Naive thymus-derived CD8-positive, alpha-beta T cell (primary cell): ENCODE results near the gene SPEG. TPM values are rescaled to one million over a fixed set of nuclear protein-coding genes. Genes with fewer than 3 reads are reported as not detected.
A peak's percentile ranks its signal among the peaks of the same experiment; 100 is the strongest.

ENCODE experiments used
- ATAC-seq, 2 donors: fragments of 150-1000 bp; cut with Tn5 transposase in 1 of 2; sonication (Bioruptor Pico), chemical (Tn5 transposase) in 1 of 2; 1 replicate in 1 of 2; 2 replicates in 1 of 2; pipeline ENCODE4 v1.10.0; 2021; ENCODE audit warnings: mild to moderate bottlenecking in 2 of 2, moderate library complexity in 2 of 2
- POLR2A ChIA-PET: fragments of 350-600 bp; sonication (Branson Sonifier 250); formaldehyde crosslinking; loops from one replicate; lab custom pipeline; 2021; ENCODE audit warnings: antibody characterized with exemption; lab: Charles Lee
- DNase-seq, 10 donors: peaks; one replicate each; pipeline versions ENCODE4 v3.0.0 to v3.0.0-alpha.2; 2020 to 2022
- H3K27ac Mint-ChIP-seq, 10 donors: one replicate each; pipeline ENCODE4 v1.8.0; 2020 to 2022; ENCODE audit warnings: mild to moderate bottlenecking in 10 of 10, mixed read lengths in 10 of 10, moderate library complexity in 4 of 10, inconsistent platforms in 1 of 10
- H3K27me3 Mint-ChIP-seq, 5 donors: one replicate each; pipeline ENCODE4 v1.8.0; 2021 to 2022; ENCODE audit warnings: mixed read lengths in 5 of 5
- H3K36me3 Mint-ChIP-seq, 3 donors: one replicate each; pipeline ENCODE4 v1.8.0; 2020 to 2022; ENCODE audit warnings: mixed read lengths in 3 of 3, mild to moderate bottlenecking in 2 of 3, inconsistent platforms in 1 of 3
- H3K4me1 Mint-ChIP-seq, 4 donors: one replicate each; pipeline ENCODE4 v1.8.0; 2021 to 2022; ENCODE audit warnings: mixed read lengths in 4 of 4
- H3K4me3 Mint-ChIP-seq, 10 donors: one replicate each; pipeline ENCODE4 v1.8.0; 2020 to 2022; ENCODE audit warnings: mild to moderate bottlenecking in 10 of 10, mixed read lengths in 10 of 10, moderate library complexity in 6 of 10, inconsistent platforms in 1 of 10
- H3K9me3 Mint-ChIP-seq, 9 donors: one replicate each; pipeline ENCODE4 v1.8.0; 2020 to 2022; ENCODE audit warnings: mixed read lengths in 9 of 9, mild to moderate bottlenecking in 3 of 9, inconsistent platforms in 1 of 9, moderate library complexity in 1 of 9
- polyA plus RNA-seq, 3 donors: library from polyadenylated mRNA; unstranded; fragments of 300-500 nt; fragmentation: Illumina TruSeq; gene quantifications; one replicate each; pipeline ENCODE4 v1.2.3, GENCODE V29; 2021
- total RNA-seq, 8 experiments: library from RNA in 2 of 8; stranded (reverse) in 2 of 8; gene quantifications; one replicate each; pipeline ENCODE4 v1.2.3 and lab custom pipeline; 2021 to 2026

Gene SPEG
- total and polyA plus RNA-seq, 5 experiments from 2014 or later, result 1.6 to 22.5 (median 3.0) TPM

GRCh38 chr2:219396863-219397457 is 37.7 kb upstream of the SPEG start:
- DNase-seq (peak in 2 of 10 donors; percentile 22 to 29), ATAC-seq (peak; percentile 59 to 80)
- POLR2A ChIA-PET, result interaction anchor here (0.5 to 1.5 kb wide), 3 partner anchors 9 to 149 kb away, joined by 3 to 9 read pairs (median 3); partner anchors contain the start of gene DNPEP
- peak overlapping the region; percentile 35 to 92 (median 79) for H3K27ac Mint-ChIP-seq
- peaks cover 0 to 4% (median 0%) of the 10 kb centered on the region in 5 donors for H3K27me3 Mint-ChIP-seq
- H3K9me3 Mint-ChIP-seq, result no peaks in the 10 kb centered on the region
- peak overlapping the region in 8 of 10 donors; percentile 14 to 66 (median 48) for H3K4me3 Mint-ChIP-seq
- H3K36me3 Mint-ChIP-seq, result peaks cover 0 to 2% (median 0%) of the 10 kb centered on the region in 3 donors
- H3K4me1 Mint-ChIP-seq, result peaks cover 5 to 13% (median 10%) of the 10 kb centered on the region in 4 donors

GRCh38 chr2:219398721-219399363 is 35.8 kb upstream of the SPEG start:
- no peaks in the 10 kb centered on the region for H3K9me3 Mint-ChIP-seq
- H3K4me1 Mint-ChIP-seq, result peaks cover 5 to 24% (median 15%) of the 10 kb centered on the region in 4 donors
- DNase-seq (no peak), ATAC-seq (no peak)
- H3K4me3 Mint-ChIP-seq, result no peak overlapping the region
- POLR2A ChIA-PET, result interaction anchor here (0.5 kb wide), 1 partner anchor 732 kb away, joined by 4 read pairs; no protein-coding TSS in a partner anchor
- H3K27me3 Mint-ChIP-seq, result peaks cover 0 to 10% (median 1%) of the 10 kb centered on the region in 5 donors
- peaks cover 0 to 2% (median 0%) of the 10 kb centered on the region in 3 donors for H3K36me3 Mint-ChIP-seq
- peak overlapping the region in 1 of 10 donors; percentile 37 for H3K27ac Mint-ChIP-seq

- Mint-ChIP-seq H3K27me3 (peaks cover 0 to 10% (median 1%) of the 10 kb centered on the region in 5 donors), H3K9me3 (no peaks in the 10 kb centered on the region), H3K27ac (peak overlapping the region in 2 of 10 donors; percentile 58 to 72), H3K36me3 (no peaks in the 10 kb centered on the region), H3K4me1 (peaks cover 5 to 24% (median 15%) of the 10 kb centered on the region in 4 donors), H3K4me3 (no peak overlapping the region)
- ATAC-seq, result no peak
- POLR2A ChIA-PET, result no interaction called here
- no peak for DNase-seq
These were observed 34.7 kb upstream of the SPEG start for GRCh38 chr2:219399716-219400478.

- no peaks in the 10 kb centered on the region for H3K36me3 Mint-ChIP-seq
- H3K27me3 Mint-ChIP-seq, result peaks cover 0 to 10% (median 1%) of the 10 kb centered on the region in 5 donors
- DNase-seq (no peak), ATAC-seq (no peak)
- no peak overlapping the region for H3K4me3 Mint-ChIP-seq
- no peaks in the 10 kb centered on the region for H3K9me3 Mint-ChIP-seq
- POLR2A ChIA-PET, result no interaction called here
- H3K27ac Mint-ChIP-seq, result peak overlapping the region in 1 of 10 donors; percentile 72
- peaks cover 5 to 24% (median 15%) of the 10 kb centered on the region in 4 donors for H3K4me1 Mint-ChIP-seq
These were observed 34.1 kb upstream of the SPEG start for GRCh38 chr2:219400562-219400961.

GRCh38 chr2:219401606-219402005 is 33.0 kb upstream of the SPEG start:
- POLR2A ChIA-PET, result no interaction called here
- Mint-ChIP-seq H3K4me1 (peaks cover 5 to 24% (median 13%) of the 10 kb centered on the region in 4 donors), H3K9me3 (no peaks in the 10 kb centered on the region), H3K4me3 (no peak overlapping the region), H3K27me3 (peaks cover 0 to 10% (median 1%) of the 10 kb centered on the region in 5 donors), H3K27ac (no peak overlapping the region), H3K36me3 (no peaks in the 10 kb centered on the region)
- ATAC-seq, result no peak
- DNase-seq, result no peak

- POLR2A ChIA-PET, result no interaction called here
- Mint-ChIP-seq H3K27ac (no peak overlapping the region), H3K4me1 (peaks cover 0 to 13% (median 4%) of the 10 kb centered on the region in 4 donors), H3K9me3 (no peaks in the 10 kb centered on the region), H3K4me3 (no peak overlapping the region), H3K36me3 (no peaks in the 10 kb centered on the region), H3K27me3 (peaks cover 0 to 10% (median 4%) of the 10 kb centered on the region in 5 donors)
- peak; percentile 90 to 98 for ATAC-seq
- peak; percentile 31 to 81 (median 58) for DNase-seq
These were observed 31.8 kb upstream of the SPEG start for GRCh38 chr2:219402665-219403515.

- Mint-ChIP-seq H3K4me3 (no peak overlapping the region), H3K27me3 (peaks cover 0 to 10% (median 4%) of the 10 kb centered on the region in 5 donors), H3K9me3 (no peaks in the 10 kb centered on the region), H3K36me3 (no peaks in the 10 kb centered on the region), H3K27ac (no peak overlapping the region), H3K4me1 (peaks cover 0 to 13% (median 4%) of the 10 kb centered on the region in 4 donors)
- POLR2A ChIA-PET, result no interaction called here
- DNase-seq (no peak), ATAC-seq (no peak)
These were observed 30.8 kb upstream of the SPEG start for GRCh38 chr2:219403861-219404260.

GRCh38 chr2:219404291-219404910 is 30.2 kb upstream of the SPEG start:
- no peak for DNase-seq
- Mint-ChIP-seq H3K9me3 (peaks cover 0 to under 1% (median 0%) of the 10 kb centered on the region in 9 donors), H3K27me3 (peaks cover under 1 to 13% (median 4%) of the 10 kb centered on the region in 5 donors), H3K36me3 (no peaks in the 10 kb centered on the region), H3K27ac (no peak overlapping the region), H3K4me3 (no peak overlapping the region), H3K4me1 (peaks cover 0 to 13% (median 4%) of the 10 kb centered on the region in 4 donors)
- POLR2A ChIA-PET, result interaction anchor here (1.2 kb wide), 1 partner anchor 17 kb away, joined by 3 read pairs; the partner anchor contains the start of gene DNPEP
- no peak for ATAC-seq

- H3K4me1 Mint-ChIP-seq, result peaks cover 0 to 13% (median 4%) of the 10 kb centered on the region in 4 donors
- H3K9me3 Mint-ChIP-seq, result peaks cover 0 to 4% (median 0%) of the 10 kb centered on the region in 9 donors
- ATAC-seq, result no peak
- no peaks in the 10 kb centered on the region for H3K36me3 Mint-ChIP-seq
- POLR2A ChIA-PET, result interaction anchor here (1.2 kb wide), 1 partner anchor 17 kb away, joined by 3 read pairs; the partner anchor contains the start of gene DNPEP
- peaks cover 4 to 18% (median 6%) of the 10 kb centered on the region in 5 donors for H3K27me3 Mint-ChIP-seq
- no peak for DNase-seq
- H3K27ac Mint-ChIP-seq, result no peak overlapping the region
- no peak overlapping the region for H3K4me3 Mint-ChIP-seq
These were observed 29.7 kb upstream of the SPEG start for GRCh38 chr2:219404954-219405353.

GRCh38 chr2:219405451-219405850 is 29.2 kb upstream of the SPEG start:
- Mint-ChIP-seq H3K4me1 (peaks cover 0 to 13% (median 4%) of the 10 kb centered on the region in 4 donors), H3K27me3 (peaks cover 4 to 20% (median 6%) of the 10 kb centered on the region in 5 donors), H3K4me3 (no peak overlapping the region), H3K36me3 (no peaks in the 10 kb centered on the region), H3K9me3 (peaks cover 0 to 4% (median 0%) of the 10 kb centered on the region in 9 donors), H3K27ac (no peak overlapping the region)
- ATAC-seq, result no peak
- DNase-seq, result no peak
- POLR2A ChIA-PET, result no interaction called here
